Measurements from ENCODE around the gene MATN3. TPM values are rescaled to one million over a fixed set of nuclear protein-coding genes. Genes with fewer than 3 reads are reported as not detected.

Gene MATN3, protein sequence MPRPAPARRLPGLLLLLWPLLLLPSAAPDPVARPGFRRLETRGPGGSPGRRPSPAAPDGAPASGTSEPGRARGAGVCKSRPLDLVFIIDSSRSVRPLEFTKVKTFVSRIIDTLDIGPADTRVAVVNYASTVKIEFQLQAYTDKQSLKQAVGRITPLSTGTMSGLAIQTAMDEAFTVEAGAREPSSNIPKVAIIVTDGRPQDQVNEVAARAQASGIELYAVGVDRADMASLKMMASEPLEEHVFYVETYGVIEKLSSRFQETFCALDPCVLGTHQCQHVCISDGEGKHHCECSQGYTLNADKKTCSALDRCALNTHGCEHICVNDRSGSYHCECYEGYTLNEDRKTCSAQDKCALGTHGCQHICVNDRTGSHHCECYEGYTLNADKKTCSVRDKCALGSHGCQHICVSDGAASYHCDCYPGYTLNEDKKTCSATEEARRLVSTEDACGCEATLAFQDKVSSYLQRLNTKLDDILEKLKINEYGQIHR
- total RNA-seq (2.3 and 3.5 TPM in 2 replicates), polyA plus RNA-seq (6.0 and 6.8 TPM in 2 replicates)

DNA sequence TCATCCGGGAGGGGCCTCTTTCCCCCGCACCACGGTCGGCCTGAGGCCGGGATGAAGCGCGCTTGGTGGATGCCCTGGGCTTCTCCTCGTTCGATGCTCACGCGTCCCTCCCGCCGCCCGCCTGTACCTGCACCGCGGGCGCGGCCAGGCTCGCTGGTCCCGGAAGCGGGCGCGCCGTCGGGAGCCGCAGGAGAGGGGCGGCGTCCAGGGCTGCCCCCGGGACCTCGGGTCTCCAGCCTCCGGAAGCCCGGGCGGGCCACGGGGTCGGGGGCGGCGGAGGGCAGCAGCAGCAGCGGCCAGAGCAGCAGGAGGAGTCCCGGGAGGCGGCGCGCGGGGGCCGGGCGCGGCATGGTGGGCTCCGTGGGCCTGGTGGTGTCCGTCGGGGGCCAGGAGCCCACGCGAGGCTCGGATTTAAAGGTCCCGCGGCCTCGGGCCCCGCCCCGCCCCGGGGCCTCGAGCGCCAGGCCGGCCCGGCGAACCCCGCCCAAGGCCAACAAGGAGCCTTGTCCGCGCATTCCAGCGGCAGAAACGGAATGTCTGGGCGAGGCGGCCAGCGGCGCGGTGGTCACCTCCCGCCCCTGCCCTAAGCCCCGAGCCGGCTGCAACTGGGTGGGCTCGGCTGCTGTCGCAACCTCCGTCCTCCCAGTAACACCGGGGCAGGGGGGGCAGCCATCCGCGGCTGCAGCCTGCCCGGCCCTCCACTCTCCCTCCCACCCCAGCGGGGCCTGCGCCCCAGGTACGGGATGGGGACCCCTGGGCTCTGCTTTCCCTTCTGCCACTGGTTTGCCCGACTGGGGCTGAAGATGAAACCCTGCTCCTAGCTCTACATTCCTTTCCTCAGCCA lies at the start of gene MATN3:
MATN3 (minus strand) TSS at position 387 of the 844 bp plus-strand sequence; CDS start at position 350, 37 bp downstream.
- Histone ChIP-seq H3K9me3 (ENCODE audit: low read depth) (no peaks in the 10 kb centered on the region), H3K36me3 (replicated peaks; ENCODE audit: insufficient read depth, low read depth) (no peaks in the 10 kb centered on the region), H3K9me2 (replicated peaks; ENCODE audit: insufficient read depth) (no peaks in the 10 kb centered on the region), H3K27ac (peak within 1 kb of the TSS; percentile 55), H3K4me3 (peak within 1 kb of the TSS; percentile 62), H3K27me3 (peaks cover 17% of the 10 kb centered on the region), H3K79me2 (no peaks in the 10 kb centered on the region), H4K20me1 (ENCODE audit: insufficient read depth, poor library complexity, severe bottlenecking) (no peaks in the 10 kb centered on the region), H3K4me1 (ENCODE audit: insufficient read depth) (peaks cover 7% of the 10 kb centered on the region), H3K4me2 (peak within 1 kb of the TSS; percentile 97), H2AFZ (peak within 1 kb of the TSS; percentile 95)
- DNase-seq (ENCODE audit: low spot score): peak; percentile 56
- WGBS (ENCODE audit: low lambda C conversion rate, missing lambda C conversion rate): 2% methylated on average over 45 of the region's 87 CpGs
- TF ChIP-seq EZH2 (IDR thresholded peaks at IDR 0.05; ENCODE audit: borderline replicate concordance): no peak
- TF ChIP-seq, protein P1, sequence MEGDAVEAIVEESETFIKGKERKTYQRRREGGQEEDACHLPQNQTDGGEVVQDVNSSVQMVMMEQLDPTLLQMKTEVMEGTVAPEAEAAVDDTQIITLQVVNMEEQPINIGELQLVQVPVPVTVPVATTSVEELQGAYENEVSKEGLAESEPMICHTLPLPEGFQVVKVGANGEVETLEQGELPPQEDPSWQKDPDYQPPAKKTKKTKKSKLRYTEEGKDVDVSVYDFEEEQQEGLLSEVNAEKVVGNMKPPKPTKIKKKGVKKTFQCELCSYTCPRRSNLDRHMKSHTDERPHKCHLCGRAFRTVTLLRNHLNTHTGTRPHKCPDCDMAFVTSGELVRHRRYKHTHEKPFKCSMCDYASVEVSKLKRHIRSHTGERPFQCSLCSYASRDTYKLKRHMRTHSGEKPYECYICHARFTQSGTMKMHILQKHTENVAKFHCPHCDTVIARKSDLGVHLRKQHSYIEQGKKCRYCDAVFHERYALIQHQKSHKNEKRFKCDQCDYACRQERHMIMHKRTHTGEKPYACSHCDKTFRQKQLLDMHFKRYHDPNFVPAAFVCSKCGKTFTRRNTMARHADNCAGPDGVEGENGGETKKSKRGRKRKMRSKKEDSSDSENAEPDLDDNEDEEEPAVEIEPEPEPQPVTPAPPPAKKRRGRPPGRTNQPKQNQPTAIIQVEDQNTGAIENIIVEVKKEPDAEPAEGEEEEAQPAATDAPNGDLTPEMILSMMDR (IDR thresholded peaks at IDR 0.05; ENCODE audit: poor library complexity): no peak
- TF ChIP-seq EZH2phosphoT487 (IDR thresholded peaks at IDR 0.05; ENCODE audit: low read depth, severe bottlenecking, unreplicated experiment): no peak

DNA sequence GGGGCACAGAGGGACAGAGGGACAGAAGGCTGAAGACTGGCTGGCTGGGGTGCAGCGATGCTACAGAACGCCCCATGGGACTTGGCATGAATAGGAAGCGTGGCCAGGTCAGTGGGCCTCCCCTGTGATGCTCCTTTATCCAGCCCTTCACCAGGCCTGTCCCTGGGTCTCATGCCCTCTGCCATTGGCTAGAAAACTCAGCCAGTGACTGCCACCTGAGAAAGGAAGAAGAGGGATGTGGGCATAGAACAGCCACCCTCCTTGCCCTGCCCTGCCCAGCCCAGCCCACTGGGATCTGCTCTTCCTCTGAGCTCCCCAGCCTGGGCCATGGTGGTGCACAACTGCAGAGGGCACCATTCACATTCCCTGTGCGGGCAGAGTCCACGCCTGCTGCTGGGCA lies 49.5 kb upstream of the MATN3 start:
- Histone ChIP-seq H2AFZ (no peak overlapping the region), H4K20me1 (ENCODE audit: insufficient read depth, poor library complexity, severe bottlenecking) (no peaks in the 10 kb centered on the region), H3K79me2 (no peaks in the 10 kb centered on the region), H3K9me3 (ENCODE audit: low read depth) (no peaks in the 10 kb centered on the region), H3K4me3 (no peak overlapping the region), H3K27me3 (no peaks in the 10 kb centered on the region), H3K9me2 (replicated peaks; ENCODE audit: insufficient read depth) (no peaks in the 10 kb centered on the region), H3K36me3 (replicated peaks; ENCODE audit: insufficient read depth, low read depth) (no peaks in the 10 kb centered on the region), H3K27ac (peak overlapping the region; percentile 68), H3K4me2 (no peak overlapping the region), H3K4me1 (ENCODE audit: insufficient read depth) (peaks cover 16% of the 10 kb centered on the region)
- no peak for DNase-seq (ENCODE audit: low spot score)
- WGBS (ENCODE audit: low lambda C conversion rate, missing lambda C conversion rate): 98% methylated on average over 5 of the region's 5 CpGs
- TF ChIP-seq, protein P1 (IDR thresholded peaks at IDR 0.05; ENCODE audit: poor library complexity): no peak
- TF ChIP-seq EZH2 (IDR thresholded peaks at IDR 0.05; ENCODE audit: borderline replicate concordance) (no peak), EZH2phosphoT487 (IDR thresholded peaks at IDR 0.05; ENCODE audit: low read depth, severe bottlenecking, unreplicated experiment) (no peak)

DNA sequence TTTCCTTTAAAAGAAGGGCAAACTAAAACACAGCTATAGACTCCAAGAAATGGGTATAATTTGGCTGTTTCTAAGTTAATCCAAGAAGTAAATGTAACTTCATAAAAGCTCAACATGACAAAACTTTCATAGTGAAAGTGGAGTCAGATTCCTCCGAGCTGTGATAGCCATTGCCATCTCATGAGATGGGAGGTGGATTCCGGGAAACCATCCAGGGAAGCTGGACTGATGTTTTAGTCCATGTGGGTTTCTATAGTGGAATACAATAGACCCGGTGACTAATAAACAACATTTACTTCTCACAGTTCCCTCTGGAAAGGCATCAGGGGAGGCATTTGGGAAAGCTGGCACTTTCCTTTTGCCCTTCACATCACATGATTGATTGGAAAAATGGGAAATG lies 49.0 kb upstream of the MATN3 start:
- Histone ChIP-seq H3K27ac (no peak overlapping the region), H3K4me2 (no peak overlapping the region), H3K27me3 (no peaks in the 10 kb centered on the region), H3K79me2 (no peaks in the 10 kb centered on the region), H3K4me1 (ENCODE audit: insufficient read depth) (peaks cover 14% of the 10 kb centered on the region), H3K4me3 (no peak overlapping the region), H3K9me3 (ENCODE audit: low read depth) (no peaks in the 10 kb centered on the region), H2AFZ (no peak overlapping the region), H4K20me1 (ENCODE audit: insufficient read depth, poor library complexity, severe bottlenecking) (no peaks in the 10 kb centered on the region), H3K9me2 (replicated peaks; ENCODE audit: insufficient read depth) (no peaks in the 10 kb centered on the region), H3K36me3 (replicated peaks; ENCODE audit: insufficient read depth, low read depth) (no peaks in the 10 kb centered on the region)
- TF ChIP-seq EZH2 (IDR thresholded peaks at IDR 0.05; ENCODE audit: borderline replicate concordance) (no peak), EZH2phosphoT487 (IDR thresholded peaks at IDR 0.05; ENCODE audit: low read depth, severe bottlenecking, unreplicated experiment) (no peak)
- TF ChIP-seq, protein P1 (IDR thresholded peaks at IDR 0.05; ENCODE audit: poor library complexity): no peak
- DNase-seq (ENCODE audit: low spot score): no peak
- 85% methylated on average over 3 of the region's 3 CpGs for WGBS (ENCODE audit: low lambda C conversion rate, missing lambda C conversion rate)

Data from hepatocyte (in vitro differentiated cells).